Right forelimb (tissue), 1 donor: ENCODE results near the gene NXN.
"Not testable (repeated sequence)": the region's sequence is repeated elsewhere in the genome, so short reads cannot be mapped to it uniquely, and the experiment has no call there.

Experiments
- DNase-seq: peaks from one replicate; pipeline ENCODE4 v3.0.0-alpha.2; 2018

Gene NXN

DNA sequence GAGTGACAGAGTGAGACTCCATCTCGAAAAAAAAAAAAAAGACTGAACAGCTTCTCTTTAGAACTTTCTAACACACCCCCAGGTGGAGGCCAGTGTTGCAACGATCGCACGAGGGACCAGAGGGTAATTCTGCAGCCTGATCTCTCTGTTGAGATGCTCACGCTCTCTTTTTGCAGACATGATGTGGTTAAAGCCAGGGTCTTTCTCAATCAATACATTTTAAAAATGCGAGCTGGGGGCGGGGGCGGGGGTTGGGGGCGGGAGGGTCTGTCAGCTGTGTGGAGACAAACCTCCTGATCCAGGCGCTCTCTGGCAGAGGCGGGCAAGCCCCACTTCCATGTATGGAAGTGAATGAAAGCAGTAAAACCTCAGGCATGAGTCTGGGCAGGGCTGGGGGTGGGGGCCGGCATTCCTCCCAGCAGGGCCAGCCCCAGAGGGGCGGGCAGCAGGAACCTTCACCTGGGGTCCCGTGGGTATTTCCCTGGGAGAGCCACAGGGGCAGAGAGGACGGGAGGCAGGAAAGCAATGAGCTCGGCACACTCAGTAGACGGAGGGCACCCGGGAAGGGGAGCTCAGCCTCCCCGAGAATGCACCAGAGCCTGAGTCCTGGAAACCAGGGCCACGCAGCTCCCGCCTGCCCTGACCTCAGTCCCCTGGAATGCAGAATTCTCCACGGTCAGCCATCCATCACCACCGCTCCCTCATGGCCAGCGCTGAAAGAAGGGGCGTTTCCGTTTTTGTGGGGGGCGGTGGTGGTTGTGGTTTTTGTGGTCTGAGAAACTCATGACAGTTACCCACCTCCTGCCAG lies 28.0 kb downstream of the NXN start:
- no peak for DNase-seq

DNA sequence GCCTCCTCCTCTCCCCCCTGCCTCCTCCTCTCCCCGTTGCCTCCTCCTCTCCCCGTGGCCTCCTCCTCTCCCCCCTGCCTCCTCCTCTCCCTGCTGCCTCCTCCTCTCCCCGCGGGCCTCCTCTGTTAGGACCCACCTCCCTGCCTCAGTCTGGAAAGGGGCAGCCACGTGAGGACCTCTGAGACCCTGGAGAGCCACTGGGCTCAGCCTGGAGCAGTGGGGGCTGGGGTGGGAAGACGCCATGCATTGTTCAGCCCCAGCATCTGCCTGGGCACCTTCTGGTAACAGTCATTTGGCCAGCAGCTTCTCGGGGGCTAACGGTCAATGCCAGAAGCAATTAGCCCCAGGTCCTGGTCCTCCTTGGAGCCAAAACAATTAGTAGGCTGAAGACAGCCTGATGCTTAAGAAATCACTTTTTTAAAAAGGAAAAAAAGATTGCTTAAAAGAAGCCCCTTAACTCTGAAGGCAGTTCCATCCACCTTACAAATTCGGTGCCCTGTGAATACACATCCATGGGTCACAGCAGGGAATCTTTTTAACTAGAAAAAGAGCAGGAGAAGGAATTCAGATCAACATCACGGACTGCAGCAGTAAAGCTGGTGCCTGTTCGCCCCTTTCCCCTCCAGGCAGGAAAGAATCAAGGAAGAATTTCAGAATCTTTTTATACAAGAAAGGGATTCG lies 29.8 kb downstream of the NXN start:
- no peak for DNase-seq

DNA sequence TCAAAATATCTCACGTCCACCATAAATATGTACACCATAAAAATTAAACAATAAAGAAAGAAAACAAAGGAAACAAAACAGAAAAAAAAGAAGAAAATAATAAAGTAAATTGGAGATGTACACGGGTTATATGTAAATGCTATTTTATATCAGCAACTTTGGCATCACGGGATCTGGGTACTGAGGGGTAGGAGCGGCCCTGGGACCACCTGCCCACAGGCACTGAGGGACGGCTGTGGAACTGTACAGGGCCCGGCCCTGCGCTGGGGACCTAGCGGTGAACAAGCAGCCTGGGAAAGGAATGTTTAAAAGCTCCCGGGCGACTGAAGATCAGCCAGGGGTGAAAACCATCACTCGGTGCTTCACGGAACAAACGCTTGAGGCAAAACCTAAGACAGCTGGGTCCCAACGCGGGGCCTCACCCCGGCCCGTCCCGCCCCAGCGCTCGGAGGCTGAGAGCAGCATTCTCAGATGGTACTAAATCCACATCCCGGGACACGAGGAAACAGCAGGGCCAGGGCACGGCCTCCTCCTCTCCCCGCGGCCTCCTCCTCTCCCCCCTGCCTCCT lies 31.2 kb downstream of the NXN start:
- peak; percentile 66 for DNase-seq

DNA sequence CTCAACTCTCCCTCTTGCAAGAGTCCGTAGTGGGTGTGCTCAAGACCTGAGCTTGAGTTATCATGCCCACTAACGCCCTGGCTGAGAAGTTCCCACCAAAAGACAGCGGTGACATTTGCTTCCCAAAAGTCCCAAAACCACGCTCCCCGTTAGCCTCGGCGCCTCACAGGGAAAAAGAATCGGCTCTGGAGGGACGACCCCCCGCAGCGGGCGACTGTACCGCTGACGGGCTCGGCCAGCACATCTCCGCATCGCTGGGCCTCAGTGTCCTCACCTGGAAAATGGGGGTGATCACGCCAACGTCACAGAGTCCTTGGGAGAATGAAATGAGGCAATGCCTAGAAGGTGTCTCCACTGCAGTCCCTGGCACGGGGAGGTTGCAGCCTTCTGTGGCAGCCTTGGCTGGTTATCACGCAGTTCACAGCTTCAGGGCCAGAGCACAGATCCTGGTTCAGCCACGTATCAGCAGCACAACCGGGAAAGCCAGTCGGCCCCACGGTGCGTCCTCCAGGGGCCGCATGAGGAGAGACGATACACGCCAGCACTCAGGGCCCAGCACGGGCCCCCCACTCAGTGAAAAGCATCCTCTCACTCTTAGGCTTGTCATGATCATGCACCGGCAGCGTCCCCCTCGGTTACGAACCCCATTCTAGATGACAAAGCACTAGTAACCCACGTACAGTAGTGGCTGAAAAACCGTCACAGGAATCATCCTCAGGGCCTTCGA lies 32.9 kb downstream of the NXN start:
- no peak for DNase-seq

DNA sequence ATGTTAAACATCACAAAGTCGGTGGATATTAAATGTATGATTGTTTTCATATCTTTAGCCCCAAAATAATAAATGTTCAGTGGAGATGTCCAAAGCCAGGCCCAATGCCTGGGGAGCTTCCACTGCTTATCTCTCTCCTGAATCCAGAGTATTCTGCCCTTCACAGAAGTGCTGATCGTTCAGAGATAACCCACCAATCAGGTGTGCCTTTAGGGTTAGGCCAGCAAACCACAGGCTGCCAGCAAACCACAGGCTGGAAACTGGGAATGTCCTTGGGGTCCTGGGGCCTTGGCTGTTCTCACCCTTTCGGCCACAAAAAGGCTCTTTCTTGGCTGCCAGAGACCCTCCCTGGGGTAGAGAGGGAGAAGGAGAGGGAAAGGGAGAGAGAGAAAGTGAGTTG lies 33.9 kb downstream of the NXN start:
- DNase-seq = no peak

DNA sequence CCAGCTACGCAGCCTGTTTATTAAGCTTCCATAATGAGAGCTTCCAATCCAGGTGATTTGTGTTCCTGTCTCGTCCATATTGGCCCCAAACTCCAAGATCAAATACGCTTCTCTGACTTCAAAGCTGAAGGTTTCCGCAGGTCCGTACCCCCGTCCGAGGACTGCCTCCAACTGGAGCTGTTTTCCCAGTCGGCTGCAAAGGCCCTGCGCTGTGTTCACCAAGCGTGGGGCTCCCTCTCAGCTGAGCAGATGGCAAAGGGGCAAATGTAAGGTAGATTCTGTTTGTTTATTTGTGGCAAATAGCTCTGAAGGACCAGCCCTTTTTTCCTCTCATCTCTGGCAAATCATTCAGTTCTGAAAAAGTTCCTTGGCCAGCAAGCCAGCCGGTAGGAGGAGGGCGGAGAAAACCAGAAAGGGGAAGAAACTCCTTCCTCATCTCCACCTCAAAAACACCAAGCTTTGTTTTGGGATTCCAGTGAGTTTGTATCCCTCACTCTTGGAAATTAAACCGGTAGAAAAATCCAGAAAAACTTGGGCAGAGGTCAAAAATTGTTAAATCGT lies 35.2 kb downstream of the NXN start:
- no peak for DNase-seq

DNA sequence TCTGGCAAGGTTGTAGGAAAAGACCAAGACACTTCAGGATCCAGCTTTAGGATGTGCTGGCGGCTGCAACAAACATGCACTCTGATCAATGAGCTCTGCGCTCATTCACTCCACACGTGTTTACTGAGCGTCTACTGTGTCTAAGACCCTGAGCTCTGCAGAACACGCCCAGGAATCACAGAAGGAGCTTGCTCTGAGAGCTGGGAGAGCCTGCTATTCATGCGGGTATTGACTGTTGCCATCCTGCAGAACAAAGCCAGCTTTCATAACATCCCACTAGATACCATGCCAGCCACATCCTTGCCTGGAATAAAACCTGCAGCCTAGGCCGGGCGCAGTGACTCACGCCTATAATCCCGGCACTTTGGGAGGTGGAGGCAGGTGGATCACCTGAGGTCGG lies 44.1 kb downstream of the NXN start:
- DNase-seq = no peak

DNA sequence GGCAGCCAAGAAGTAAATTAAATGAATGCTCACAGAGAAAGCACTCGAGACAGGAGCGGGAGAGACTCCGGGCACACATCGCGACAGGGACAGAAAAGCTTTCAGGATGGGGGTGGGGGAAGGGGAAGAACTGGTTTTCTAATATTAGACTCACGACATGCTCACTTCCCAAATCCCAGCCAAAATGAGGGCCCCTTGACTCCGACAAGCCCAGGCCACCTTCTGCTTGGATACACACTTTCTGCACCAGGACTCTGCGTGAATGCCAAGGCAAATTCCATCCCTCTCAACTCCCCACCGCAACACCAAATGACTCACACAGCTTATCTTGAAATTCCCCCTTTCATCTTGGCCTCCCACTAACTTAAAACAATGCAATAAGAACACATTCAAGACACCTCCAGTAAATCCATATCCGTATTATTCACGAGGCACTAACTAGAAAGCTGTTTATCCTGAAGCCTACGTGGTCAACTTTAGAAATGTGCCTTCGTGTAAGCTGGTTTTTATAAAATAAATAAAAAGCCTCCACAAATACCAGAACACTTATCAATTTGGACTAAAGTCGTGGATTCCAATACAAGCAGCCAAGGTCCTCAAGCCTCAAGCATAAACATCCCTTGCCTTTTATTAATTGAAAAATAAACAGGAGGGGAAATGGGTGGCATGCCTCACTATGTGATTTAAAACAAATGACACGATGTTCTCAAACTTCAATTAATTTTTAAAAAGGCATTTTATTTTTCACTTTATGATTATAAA lies 46.1 kb downstream of the NXN start:
- no peak for DNase-seq

DNA sequence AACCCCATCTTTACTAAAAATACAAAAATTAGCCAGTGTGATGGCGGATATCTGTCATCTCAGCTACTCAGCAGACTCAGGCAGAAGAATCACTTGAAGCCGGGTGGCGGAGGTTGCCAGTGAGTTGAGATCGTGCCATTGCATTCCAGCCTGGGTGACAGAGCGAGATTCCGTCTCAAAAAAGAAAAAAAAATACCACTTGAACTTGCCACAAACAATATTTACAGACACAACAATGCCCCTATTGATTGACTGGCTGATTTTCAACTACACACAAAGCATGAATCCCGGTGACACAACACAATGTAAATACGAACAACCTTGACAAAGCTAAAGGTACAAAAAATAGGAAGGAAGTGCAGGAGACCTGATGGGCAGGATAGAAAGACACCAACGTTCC lies 49.3 kb downstream of the NXN start:
- DNase-seq = no peak

DNA sequence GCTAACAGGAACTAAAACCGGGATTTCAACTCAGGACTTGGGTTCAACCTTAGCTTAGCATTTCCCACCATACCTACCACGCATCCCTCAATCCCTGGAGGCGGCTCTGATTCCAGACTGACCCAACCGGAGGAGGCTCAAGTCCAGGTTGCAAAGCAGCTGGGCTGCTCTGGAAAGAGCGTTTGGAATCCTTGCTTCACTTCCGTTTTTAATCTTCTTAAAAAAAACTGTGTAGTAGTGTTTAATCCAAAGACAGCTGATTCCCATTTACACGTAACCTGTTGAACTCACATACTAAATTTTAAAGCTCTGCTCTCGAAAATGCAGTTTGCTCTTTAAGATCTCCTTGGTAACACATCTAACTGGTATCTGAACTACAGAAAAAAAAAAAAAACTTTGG lies 50.0 kb downstream of the NXN start:
- DNase-seq = peak; percentile 69

DNA sequence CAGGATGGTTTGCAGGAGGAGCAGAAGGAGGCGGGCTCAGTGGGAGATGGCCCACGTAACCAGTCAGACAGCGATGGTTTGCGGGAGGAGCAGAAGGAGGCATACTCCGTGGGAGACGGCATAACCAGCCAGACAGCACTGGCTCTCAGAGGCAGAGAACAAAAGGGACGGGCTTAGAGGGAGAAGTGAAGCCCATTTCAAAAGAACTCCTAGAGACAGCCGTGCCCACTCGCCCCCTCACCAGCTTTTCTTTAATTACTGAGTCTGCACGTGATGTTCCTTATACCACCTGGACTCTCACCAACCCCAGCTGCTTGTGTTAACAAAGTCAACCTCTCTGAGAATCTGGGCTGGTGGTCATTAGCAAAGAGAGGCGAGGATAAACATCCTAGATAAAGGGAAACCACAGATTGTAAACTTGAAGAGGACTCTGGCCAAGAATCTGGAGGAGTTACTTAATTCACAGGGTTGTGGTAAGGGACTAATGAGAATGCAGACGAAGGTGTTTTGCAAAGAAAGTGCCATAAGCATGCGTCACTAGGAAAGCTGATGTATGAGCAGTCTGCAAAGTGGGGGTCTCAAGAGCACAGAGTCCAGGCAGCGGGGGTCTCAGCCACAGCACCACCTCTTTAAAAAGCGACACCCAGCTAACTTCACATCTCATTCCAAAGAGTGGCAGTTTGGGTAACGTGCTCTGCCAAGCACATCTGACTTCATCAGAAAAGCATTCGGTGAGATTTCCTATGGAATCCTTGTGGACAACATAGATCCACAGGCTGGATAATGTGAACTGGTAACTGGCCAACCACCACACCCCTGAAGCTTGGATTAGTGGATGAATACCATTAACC lies 51.7 kb downstream of the NXN start:
- DNase-seq = peak; percentile 69

DNA sequence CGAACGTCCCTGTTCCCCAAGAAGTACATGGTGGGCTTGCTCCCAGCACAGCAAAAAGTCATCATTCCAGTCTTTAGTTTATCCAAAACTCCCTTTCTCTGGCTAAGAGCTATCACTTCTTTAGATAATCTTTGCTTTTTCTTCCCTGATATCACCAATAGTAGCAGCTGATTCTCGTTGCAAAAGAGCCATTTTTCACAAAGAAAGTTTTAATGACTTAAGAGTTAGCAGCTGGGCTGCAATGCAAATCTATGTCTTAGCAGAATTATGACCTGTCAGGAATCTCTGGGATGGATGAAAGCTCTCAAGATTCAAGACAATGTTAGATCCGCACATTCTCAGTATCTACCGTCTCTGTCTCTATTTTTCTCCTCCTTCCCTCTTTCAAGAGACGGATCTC lies 53.8 kb downstream of the NXN start:
- no peak for DNase-seq

DNA sequence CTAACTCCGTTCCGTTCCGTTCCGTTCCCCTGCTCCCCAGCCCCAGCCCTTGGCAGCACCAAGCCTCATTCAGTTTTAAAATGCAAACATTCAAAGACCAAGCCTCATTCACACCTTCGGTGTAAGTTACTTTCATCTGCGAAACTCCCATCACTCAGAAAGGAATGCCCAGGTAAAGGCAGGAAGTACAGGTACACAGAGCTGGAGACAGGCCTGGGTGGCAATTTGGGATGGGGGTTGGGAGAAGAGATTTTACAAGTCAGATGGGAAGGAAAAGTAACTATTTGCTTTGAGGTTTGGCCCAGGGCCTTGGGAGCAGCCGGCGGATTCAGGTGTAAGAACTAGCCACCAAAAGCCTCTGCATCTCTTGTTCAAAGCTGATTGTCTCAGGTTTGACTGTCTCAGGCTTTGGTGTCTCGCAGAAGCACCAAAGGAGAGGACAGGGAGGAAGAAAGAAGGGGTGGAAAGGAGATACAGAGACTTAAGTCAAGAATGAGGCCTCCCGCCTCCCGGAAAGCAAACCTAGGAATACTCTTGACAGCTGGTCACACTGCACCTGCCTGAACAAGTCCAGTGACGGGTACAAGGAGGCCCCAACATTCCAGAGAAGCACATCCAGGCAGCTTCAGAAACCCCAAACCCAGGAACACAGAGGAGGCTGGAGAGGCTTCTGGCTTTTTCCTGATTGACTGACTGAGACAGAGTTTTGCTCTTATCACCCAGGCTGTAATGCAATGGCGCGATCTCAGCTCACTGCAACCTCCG lies 54.7 kb downstream of the NXN start:
- no peak for DNase-seq

DNA sequence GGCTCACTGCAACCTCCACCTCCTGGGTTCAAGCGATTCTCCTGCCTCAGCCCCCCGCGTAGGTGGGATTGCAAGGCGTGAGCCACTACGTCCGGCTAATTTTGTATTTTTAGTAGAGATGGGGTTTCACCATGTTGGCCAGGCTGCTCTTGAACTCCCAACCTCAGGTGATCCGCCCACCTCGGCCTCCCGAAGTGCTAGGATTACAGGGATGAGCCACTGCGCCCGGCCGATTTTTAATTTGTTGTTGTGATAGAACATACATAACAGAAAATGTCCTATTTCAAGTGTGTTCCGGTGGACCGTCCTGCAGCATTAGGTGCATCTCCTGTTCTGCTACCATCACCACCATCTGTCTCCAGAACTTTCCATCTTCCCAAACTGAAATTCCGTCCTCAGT lies 55.3 kb downstream of the NXN start:
- DNase-seq = not testable (repeated sequence)

DNA sequence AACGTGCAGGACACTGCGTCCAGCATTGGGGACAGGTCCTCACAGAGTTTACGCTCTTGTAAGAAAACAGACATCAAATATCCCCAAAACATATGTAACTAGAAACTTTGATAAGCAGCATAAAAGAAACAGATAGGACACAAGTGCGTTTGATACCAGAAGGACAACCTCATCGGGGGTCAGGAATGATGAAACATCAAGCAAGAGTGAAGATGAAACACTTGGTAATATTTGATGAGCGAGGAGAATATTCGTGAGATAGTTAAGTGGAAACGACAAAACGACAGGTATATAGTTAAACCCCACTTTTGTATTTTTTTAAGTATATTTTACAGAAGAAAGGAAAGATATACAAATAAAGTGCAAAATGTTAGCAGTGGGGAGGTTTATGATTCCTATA lies 55.9 kb downstream of the NXN start:
- no peak for DNase-seq

DNA sequence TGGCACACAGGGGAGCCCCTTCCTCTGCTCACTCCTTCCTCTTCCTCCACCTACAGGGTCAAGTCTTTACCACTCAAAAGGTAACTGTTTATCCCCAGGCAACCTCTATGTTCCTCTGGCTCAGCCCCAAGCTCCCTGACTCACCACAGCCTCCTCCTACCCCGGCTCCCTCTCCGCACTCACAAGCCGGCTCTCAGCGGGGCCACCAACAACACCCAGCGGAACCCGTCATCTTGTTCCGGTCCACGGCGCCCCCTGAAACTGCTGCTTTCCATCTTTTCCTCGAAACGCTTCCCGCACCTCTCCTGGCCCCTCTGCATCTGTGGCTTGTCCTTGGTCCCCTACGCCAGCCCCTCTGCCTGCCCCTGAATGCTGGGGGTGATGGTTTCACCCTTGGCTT lies 58.4 kb downstream of the NXN start:
- DNase-seq = no peak

DNA sequence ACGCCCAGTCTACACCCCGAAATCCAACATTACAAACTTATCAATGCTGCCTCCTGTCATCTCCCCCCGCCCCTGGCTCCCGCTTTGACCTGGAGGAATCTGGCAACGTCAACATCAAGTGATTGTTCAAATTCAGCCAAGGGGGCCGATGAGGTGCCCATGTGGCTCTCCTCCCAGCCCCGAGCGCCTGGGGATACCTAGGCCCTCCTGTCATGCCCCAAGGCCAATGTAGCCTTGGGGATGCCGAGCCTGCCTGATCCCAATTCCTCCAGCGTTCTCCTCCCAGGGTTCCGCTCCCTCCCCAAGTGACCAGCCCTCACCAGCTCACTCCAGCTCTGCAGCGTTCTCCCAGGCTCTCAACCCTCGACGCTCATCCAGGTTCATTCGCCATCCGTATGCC lies 59.4 kb downstream of the NXN start:
- DNase-seq = no peak

DNA sequence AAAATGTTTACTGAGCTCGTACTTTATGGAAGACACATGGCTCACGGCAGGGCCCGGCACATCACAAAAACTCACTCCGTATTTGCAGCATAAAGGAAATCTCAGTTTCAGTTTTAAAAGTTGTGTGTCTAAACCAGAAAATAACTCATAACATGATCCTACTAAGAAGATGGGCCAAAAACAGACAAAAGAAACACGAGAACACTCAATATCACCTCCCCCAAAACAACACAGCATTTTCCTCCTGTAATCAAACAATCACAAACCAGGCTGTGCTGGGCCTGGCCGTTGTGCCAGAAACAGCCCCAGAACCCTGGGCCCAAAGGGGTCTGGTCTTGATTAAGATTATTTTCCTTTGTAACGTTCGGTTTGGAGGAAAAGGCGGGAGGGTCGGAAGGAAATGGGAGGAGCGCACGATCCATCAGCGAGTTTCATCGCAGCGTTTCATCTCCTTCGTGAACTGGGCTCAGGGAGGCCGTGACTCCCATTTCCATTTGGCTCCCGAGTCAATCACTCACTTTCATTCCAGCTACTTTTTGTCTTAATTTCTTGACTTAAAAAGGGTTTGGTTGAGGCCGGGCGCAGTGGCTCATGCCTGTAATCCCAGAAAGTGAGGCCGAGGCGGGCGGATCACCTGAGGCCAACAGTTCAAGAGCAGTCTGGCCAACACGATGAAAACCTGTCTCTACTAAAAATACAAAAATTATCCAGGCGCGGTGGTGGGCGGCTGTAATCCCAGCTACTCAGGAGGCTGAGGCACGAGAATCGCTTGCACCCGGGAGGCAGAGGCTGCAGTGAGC lies 61.4 kb downstream of the NXN start:
- DNase-seq = no peak

DNA sequence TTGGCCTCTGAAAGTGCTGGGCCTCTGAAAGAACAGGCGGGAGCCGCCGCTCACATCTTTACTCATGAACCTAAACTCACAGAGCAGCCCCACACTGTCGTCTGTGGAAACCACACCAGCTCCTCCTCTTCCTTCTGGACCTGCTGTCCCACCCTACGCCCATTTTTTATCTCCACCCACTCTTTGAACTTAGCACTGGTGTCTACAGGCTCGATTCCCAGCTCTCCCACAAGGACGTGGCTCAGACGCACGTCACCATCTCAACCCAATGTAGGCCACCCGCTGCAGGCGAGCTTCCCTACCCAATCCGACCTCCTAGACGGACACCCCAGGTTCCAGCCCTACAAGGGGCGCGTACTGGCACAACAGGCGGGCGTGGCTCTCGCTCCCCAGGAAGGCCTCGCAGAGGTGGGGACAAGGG lies 62.2 kb downstream of the NXN start:
- DNase-seq = no peak

DNA sequence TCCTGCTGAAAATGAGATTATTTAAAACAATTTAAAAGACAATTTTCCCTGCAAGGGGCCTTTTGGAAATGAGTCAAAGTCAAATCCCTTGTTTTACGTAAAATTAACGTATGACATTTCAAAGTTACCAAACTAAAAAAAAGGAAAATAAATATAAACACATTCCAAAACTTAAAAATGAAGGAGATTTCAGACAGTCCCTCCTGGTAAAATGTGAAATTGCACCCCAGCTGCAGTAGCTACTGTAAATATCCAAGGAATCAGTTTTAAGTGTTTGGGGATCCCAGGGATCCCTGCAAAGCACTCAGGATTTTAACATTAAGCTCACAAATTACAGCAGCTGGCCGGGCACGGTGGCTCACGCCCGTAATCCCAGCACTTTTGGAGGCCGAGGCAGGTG lies 63.3 kb downstream of the NXN start:
- DNase-seq = no peak
